Measurements from ENCODE around the gene TAX1BP1. TPM values are rescaled to one million over a fixed set of nuclear protein-coding genes. Genes with fewer than 3 reads are reported as not detected.

Gene TAX1BP1
- total and polyA plus RNA-seq, 2 experiments from 2014 or later, result 56.5 to 87.9 TPM

GRCh38 chr7:27822245-27822644, 82.3 kb downstream of the TAX1BP1 start (continued):
- no peak for TF ChIP-seq CTCF (conservative IDR thresholded peaks at IDR 0.05; ENCODE audit: low read depth in 2 of 2)
- TF ChIP-seq CREB1 (CRISPR knock-in tag; IDR thresholded peaks at IDR 0.05; ENCODE audit: low read depth), result no peak
- no peak for TF ChIP-seq ZNF114 (CRISPR knock-in tag; IDR thresholded peaks at IDR 0.05)

DNA sequence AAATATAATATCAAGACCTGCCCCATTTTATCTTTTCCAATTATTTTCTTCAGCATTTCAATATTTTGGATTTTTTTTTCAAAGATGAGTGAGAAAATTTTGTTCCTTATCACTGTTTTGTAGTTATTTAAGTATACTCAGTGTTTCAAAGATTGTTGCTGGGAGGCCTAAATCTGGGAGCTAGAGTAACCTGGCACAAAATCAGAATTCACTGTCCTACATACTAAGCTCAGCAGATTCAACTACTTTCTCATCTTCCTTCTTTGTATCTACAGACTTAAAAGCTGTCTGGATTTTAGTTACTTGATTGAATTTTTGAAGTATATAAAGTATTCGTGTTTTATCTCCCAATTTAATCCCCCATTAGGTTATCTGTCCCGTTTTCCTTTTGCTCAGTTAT, 85.9 kb downstream of the TAX1BP1 start:
- H3K9me3 Mint-ChIP-seq, result no peaks in the 10 kb centered on the region
- no peak for ATAC-seq
- TF ChIP-seq, protein P1, sequence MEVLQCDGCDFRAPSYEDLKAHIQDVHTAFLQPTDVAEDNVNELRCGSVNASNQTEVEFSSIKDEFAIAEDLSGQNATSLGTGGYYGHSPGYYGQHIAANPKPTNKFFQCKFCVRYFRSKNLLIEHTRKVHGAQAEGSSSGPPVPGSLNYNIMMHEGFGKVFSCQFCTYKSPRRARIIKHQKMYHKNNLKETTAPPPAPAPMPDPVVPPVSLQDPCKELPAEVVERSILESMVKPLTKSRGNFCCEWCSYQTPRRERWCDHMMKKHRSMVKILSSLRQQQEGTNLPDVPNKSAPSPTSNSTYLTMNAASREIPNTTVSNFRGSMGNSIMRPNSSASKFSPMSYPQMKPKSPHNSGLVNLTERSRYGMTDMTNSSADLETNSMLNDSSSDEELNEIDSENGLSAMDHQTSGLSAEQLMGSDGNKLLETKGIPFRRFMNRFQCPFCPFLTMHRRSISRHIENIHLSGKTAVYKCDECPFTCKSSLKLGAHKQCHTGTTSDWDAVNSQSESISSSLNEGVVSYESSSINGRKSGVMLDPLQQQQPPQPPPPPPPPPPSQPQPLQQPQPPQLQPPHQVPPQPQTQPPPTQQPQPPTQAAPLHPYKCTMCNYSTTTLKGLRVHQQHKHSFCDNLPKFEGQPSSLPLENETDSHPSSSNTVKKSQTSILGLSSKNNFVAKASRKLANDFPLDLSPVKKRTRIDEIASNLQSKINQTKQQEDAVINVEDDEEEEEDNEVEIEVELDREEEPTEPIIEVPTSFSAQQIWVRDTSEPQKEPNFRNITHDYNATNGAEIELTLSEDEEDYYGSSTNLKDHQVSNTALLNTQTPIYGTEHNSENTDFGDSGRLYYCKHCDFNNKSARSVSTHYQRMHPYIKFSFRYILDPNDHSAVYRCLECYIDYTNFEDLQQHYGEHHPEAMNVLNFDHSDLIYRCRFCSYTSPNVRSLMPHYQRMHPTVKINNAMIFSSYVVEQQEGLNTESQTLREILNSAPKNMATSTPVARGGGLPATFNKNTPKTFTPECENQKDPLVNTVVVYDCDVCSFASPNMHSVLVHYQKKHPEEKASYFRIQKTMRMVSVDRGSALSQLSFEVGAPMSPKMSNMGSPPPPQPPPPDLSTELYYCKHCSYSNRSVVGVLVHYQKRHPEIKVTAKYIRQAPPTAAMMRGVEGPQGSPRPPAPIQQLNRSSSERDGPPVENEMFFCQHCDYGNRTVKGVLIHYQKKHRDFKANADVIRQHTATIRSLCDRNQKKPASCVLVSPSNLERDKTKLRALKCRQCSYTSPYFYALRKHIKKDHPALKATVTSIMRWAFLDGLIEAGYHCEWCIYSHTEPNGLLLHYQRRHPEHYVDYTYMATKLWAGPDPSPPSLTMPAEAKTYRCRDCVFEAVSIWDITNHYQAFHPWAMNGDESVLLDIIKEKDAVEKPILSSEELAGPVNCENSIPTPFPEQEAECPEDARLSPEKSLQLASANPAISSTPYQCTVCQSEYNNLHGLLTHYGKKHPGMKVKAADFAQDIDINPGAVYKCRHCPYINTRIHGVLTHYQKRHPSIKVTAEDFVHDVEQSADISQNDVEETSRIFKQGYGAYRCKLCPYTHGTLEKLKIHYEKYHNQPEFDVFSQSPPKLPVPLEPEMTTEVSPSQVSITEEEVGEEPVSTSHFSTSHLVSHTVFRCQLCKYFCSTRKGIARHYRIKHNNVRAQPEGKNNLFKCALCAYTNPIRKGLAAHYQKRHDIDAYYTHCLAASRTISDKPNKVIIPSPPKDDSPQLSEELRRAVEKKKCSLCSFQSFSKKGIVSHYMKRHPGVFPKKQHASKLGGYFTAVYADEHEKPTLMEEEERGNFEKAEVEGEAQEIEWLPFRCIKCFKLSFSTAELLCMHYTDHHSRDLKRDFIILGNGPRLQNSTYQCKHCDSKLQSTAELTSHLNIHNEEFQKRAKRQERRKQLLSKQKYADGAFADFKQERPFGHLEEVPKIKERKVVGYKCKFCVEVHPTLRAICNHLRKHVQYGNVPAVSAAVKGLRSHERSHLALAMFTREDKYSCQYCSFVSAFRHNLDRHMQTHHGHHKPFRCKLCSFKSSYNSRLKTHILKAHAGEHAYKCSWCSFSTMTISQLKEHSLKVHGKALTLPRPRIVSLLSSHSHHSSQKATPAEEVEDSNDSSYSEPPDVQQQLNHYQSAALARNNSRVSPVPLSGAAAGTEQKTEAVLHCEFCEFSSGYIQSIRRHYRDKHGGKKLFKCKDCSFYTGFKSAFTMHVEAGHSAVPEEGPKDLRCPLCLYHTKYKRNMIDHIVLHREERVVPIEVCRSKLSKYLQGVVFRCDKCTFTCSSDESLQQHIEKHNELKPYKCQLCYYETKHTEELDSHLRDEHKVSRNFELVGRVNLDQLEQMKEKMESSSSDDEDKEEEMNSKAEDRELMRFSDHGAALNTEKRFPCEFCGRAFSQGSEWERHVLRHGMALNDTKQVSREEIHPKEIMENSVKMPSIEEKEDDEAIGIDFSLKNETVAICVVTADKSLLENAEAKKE (CRISPR knock-in tag; IDR thresholded peaks at IDR 0.05), result no peak
- TF ChIP-seq POLR2AphosphoS5 (IDR thresholded peaks at IDR 0.05; ENCODE audit: low read depth) (no peak), CREB1 (CRISPR knock-in tag; IDR thresholded peaks at IDR 0.05; ENCODE audit: low read depth) (no peak), STAT1 (IDR thresholded peaks at IDR 0.05; ENCODE audit: unreplicated experiment) (no peak), ZNF114 (CRISPR knock-in tag; IDR thresholded peaks at IDR 0.05) (no peak), ETS1 (IDR thresholded peaks at IDR 0.05) (no peak), ZNF331 (CRISPR knock-in tag; IDR thresholded peaks at IDR 0.05; ENCODE audit: low read depth) (no peak), REST (IDR thresholded peaks at IDR 0.05; ENCODE audit: unreplicated experiment) (no peak), EZH2 (IDR thresholded peaks at IDR 0.05; ENCODE audit: low read depth, unreplicated experiment) (no peak), JUNB (IDR thresholded peaks at IDR 0.05; ENCODE audit: unreplicated experiment) (no peak)

More for the DNA sequence above, 85.9 kb downstream of the TAX1BP1 start:
- Histone ChIP-seq H4K20me1 (replicated peaks; ENCODE audit: insufficient read depth) (0 out of 2 replicates have a peak, but pooled peaks cover 2% of the 10 kb centered on the region), H2AFZ (no peak overlapping the region), H3K4me2 (no peak overlapping the region), H3K79me2 (replicated peaks; ENCODE audit: insufficient read depth) (no peaks in the 10 kb centered on the region), H3K27me3 (ENCODE audit: insufficient read depth) (no peaks in the 10 kb centered on the region), H3K27ac (ENCODE audit: low read depth) (no peak overlapping the region), H3F3A (replicated peaks; ENCODE audit: low read depth) (no peaks in the 10 kb centered on the region), H3K36me3 (ENCODE audit: insufficient read depth) (no peaks in the 10 kb centered on the region), H3K4me1 (ENCODE audit: insufficient read depth) (no peaks in the 10 kb centered on the region), H3K4me3 (no peak overlapping the region), H3K9me2 (ENCODE audit: insufficient read depth) (no peaks in the 10 kb centered on the region)
- H3K4me1 Mint-ChIP-seq, result peaks cover 6% of the 10 kb centered on the region; the same call in 2 of the 3 replicates
- H3K27me3 Mint-ChIP-seq (ENCODE audit: insufficient read depth, low read depth, poor library complexity), result peaks cover 3% of the 10 kb centered on the region
- H3K4me3 Mint-ChIP-seq, result no peak overlapping the region
- no peak overlapping the region for H3K27ac Mint-ChIP-seq
- DNase-seq (ENCODE audit: low spot score), result no peak
- H3K36me3 Mint-ChIP-seq (ENCODE audit: low read depth), result no peaks in the 10 kb centered on the region; the same call in 2 of the 3 replicates
